GM12878 (cell line): ENCODE data around the gene SREK1. TPM values are rescaled to one million over a fixed set of nuclear protein-coding genes. Genes with fewer than 3 reads are reported as not detected.

ENCODE experiments used
- ATAC-seq: fragments of 200-7000 bp; cut with Tn5 transposase; 3 replicates; pipeline ENCODE4 v1.9.1; 2020; ENCODE audit warnings: mild to moderate bottlenecking, moderate library complexity
- Bru-seq: library from RNA; stranded (reverse); fragments of 400-500 nt; gene quantifications from one replicate; lab custom pipeline; 2021; lab: Mats Ljungman, UMichigan
- BruChase-seq, 2 experiments: library from RNA; stranded (reverse); fragments of 400-500 nt; gene quantifications; one replicate each; lab custom pipeline; 2021; lab: Mats Ljungman, UMichigan
- BruUV-seq: library from RNA; stranded (reverse); fragments of 400-500 nt; replicated peaks from 2 replicates; lab custom pipeline; 2021; lab: Mats Ljungman, UMichigan
- CTCF ChIA-PET: fragments of 300-600 bp; sonication (Branson Sonifier 250); formaldehyde crosslinking; extraction: SDS; loops from one replicate; lab custom pipeline; 2021; ENCODE audit warnings: inconsistent platforms; lab: Yijun Ruan, JAX
- POLR2A ChIA-PET: fragments of 350-600 bp; formaldehyde crosslinking; extraction: SDS; loops from one replicate; lab custom pipeline; 2021; ENCODE audit warnings: inconsistent platforms; lab: Charles Lee
- RAD21 ChIA-PET: fragments of 300-600 bp; sonication (Branson Sonifier 250); formaldehyde crosslinking; loops from one replicate; lab custom pipeline; 2023; ENCODE audit warnings: antibody characterized with exemption; ENCODE audit not compliant: unreplicated experiment; lab: Charles Lee
- SMC1A ChIA-PET: fragments of 300-600 bp; sonication (Branson Sonifier 250); formaldehyde crosslinking; loops from one replicate; lab custom pipeline; 2023; ENCODE audit not compliant: unreplicated experiment, uncharacterized antibody; lab: Charles Lee
- DNase-seq: peaks from one replicate; pipeline ENCODE4 v3.0.0-alpha.2; 2011; ENCODE audit warnings: low read depth, low spot score
- FAIRE-seq: peaks from 3 replicates; lab custom pipeline; 2011; peaks lifted over from hg19 to GRCh38; lab: Jason Lieb, UNC
- H2AFZ ChIP-seq: 2 replicates; pipeline ENCODE4 v1.6.0; 2011; ENCODE audit warnings: low read depth, low read length, control low read depth; ENCODE audit not compliant: control insufficient read depth
- H3K27ac ChIP-seq: 2 replicates; pipeline ENCODE4 v1.5.1; 2011; ENCODE audit warnings: control low read depth; ENCODE audit not compliant: control insufficient read depth, insufficient read depth
- H3K27me3 ChIP-seq, 2 experiments: replicated peaks in 1 of 2; 2 replicates each; pipeline versions ENCODE4 v1.6.0 to v1.6.1; 2011; ENCODE audit warnings: low read length in 1 of 2; ENCODE audit not compliant: control insufficient read depth in 2 of 2, insufficient read depth in 2 of 2
- H3K36me3 ChIP-seq, 2 experiments: 2 replicates each; pipeline ENCODE4 v1.5.1; 2011; ENCODE audit warnings: low read length in 1 of 2; ENCODE audit not compliant: control insufficient read depth in 2 of 2, insufficient read depth in 2 of 2
- H3K4me1 ChIP-seq: 2 replicates; pipeline ENCODE4 v1.6.1; 2011; ENCODE audit warnings: mild to moderate bottlenecking, low read length, moderate library complexity, mixed read lengths; ENCODE audit not compliant: control insufficient read depth, insufficient read depth
- H3K4me2 ChIP-seq: 2 replicates; pipeline ENCODE4 v1.6.0; 2011; ENCODE audit warnings: control low read depth; ENCODE audit not compliant: control insufficient read depth, insufficient read depth
- H3K4me3 ChIP-seq: fragments of 200-600 bp; sonication (generic); 2 replicates; pipeline ENCODE4 v1.5.1; 2016
- H3K79me2 ChIP-seq: 2 replicates; pipeline ENCODE4 v1.6.0; 2011; ENCODE audit warnings: low read length; ENCODE audit not compliant: control insufficient read depth, insufficient read depth
- H3K9ac ChIP-seq: 2 replicates; pipeline ENCODE4 v1.8.0; 2011; ENCODE audit warnings: low read length, control low read depth, mixed read lengths; ENCODE audit not compliant: control insufficient read depth, insufficient read depth
- H3K9me3 ChIP-seq: replicated peaks from 3 replicates; pipeline ENCODE4 v1.5.1; 2011; ENCODE audit warnings: mild to moderate bottlenecking, low read length; ENCODE audit not compliant: control insufficient read depth, insufficient read depth
- H4K20me1 ChIP-seq: 2 replicates; pipeline ENCODE4 v1.6.0; 2011; ENCODE audit not compliant: control insufficient read depth, insufficient read depth
- ASH2L ChIP-seq: fragments of 300-600, 200-600 bp; sonication (generic); IDR thresholded peaks from 2 replicates; pipeline ENCODE4 v1.6.1; 2017; ENCODE audit warnings: low read depth, mild to moderate bottlenecking, borderline replicate concordance
- BMI1 ChIP-seq: fragments of 450-650 bp; IDR thresholded peaks from 2 replicates; pipeline ENCODE4 v1.6.1; 2016; ENCODE audit warnings: mild to moderate bottlenecking, moderate library complexity, borderline replicate concordance
- EED ChIP-seq: sonication (generic); IDR thresholded peaks from 2 replicates; pipeline ENCODE4 v1.6.1; 2016; ENCODE audit warnings: antibody characterized with exemption, low read depth
- EGR1 ChIP-seq, 2 experiments: IDR thresholded peaks; 1 replicate in 1 of 2; 2 replicates in 1 of 2; pipeline ENCODE4 v1.6.1; 2011 to 2012; ENCODE audit warnings: low read depth in 2 of 2, low read length in 2 of 2, borderline replicate concordance in 1 of 2, mild to moderate bottlenecking in 1 of 2, moderate library complexity in 1 of 2
- ETV6 ChIP-seq, 2 experiments: fragments of 450-650 bp in 1 of 2; IDR thresholded peaks in 1 of 2; conservative IDR thresholded peaks in 1 of 2; 2 replicates each; pipeline ENCODE4 v1.6.1; 2014; ENCODE audit warnings: antibody characterized with exemption in 1 of 2, borderline replicate concordance in 1 of 2, low read depth in 1 of 2, mild to moderate bottlenecking in 1 of 2, moderate library complexity in 1 of 2
- KAT2A ChIP-seq: conservative IDR thresholded peaks from 2 replicates; pipeline ENCODE4 v1.6.1; 2011; ENCODE audit warnings: low read depth, low read length; ENCODE audit not compliant: control insufficient read depth
- KDM1A ChIP-seq: fragments of 200-600 bp; sonication (generic); IDR thresholded peaks from 2 replicates; pipeline ENCODE4 v1.6.1; 2016; ENCODE audit warnings: borderline replicate concordance
- MEF2B ChIP-seq: fragments of 450-650 bp; IDR thresholded peaks from 2 replicates; pipeline ENCODE4 v1.6.1; 2018; ENCODE audit warnings: mild to moderate bottlenecking, moderate library complexity; ENCODE audit not compliant: partially characterized antibody, poor library complexity, severe bottlenecking
- NFIC ChIP-seq: IDR thresholded peaks from 2 replicates; pipeline ENCODE4 v1.6.1; 2012; ENCODE audit warnings: low read depth, mild to moderate bottlenecking, inconsistent platforms, low read length, moderate library complexity
- PAX5 ChIP-seq: IDR thresholded peaks from 2 replicates; pipeline ENCODE4 v1.6.1; 2011; ENCODE audit warnings: low read depth, low read length, borderline replicate concordance
- SKIL ChIP-seq: fragments of 450-650 bp; IDR thresholded peaks from 2 replicates; pipeline ENCODE4 v1.6.1; 2017; ENCODE audit warnings: mild to moderate bottlenecking, low read depth, inconsistent platforms; ENCODE audit not compliant: poor library complexity, severe bottlenecking
- SUPT20H ChIP-seq: IDR thresholded peaks from 2 replicates; pipeline ENCODE4 v1.6.1; 2011; ENCODE audit warnings: low read depth, mild to moderate bottlenecking, low read length, moderate library complexity, borderline replicate concordance; ENCODE audit not compliant: control insufficient read depth
- TARDBP ChIP-seq: IDR thresholded peaks from 2 replicates; pipeline ENCODE4 v1.6.1; 2016; ENCODE audit warnings: borderline replicate concordance
- WRNIP1 ChIP-seq: IDR thresholded peaks from 2 replicates; pipeline ENCODE4 v1.6.1; 2011; ENCODE audit warnings: low read depth, low read length, improper control_type of control experiment, borderline replicate concordance
- WGBS: methylation state at CpG from one replicate; pipeline ENCODE4 v1.1.6; 2016; ENCODE audit warnings: low lambda C conversion rate; ENCODE audit not compliant: insufficient replicate concordance, insufficient coverage; ENCODE audit errors: missing lambda C conversion rate; 5-methylcytosine and 5-hydroxymethylcytosine counted together
- in situ Hi-C: fragments of 300-500 bp; cut with MboI; formaldehyde crosslinking; loops from 9 replicates; pipeline ENCODE4 v1.14.3; 2018; ENCODE audit warnings: mixed read lengths
- intact Hi-C: fragments of 100-400 bp; cut with micrococcal nuclease; formaldehyde crosslinking; loops from one replicate; pipeline ENCODE4 v1.14.2; 2022; ENCODE audit not compliant: unreplicated experiment
- long read RNA-seq, 2 experiments: library from polyadenylated mRNA; unstranded; transcript quantifications; one replicate each; pipeline ENCODE4 v2.0.0, GENCODE V29; 2019 to 2020
- polyA minus RNA-seq, 3 experiments: library from RNA; depleted of rRNA, polyadenylated mRNA; stranded (reverse); fragments of >200 nt; gene quantifications; 2 replicates each; pipeline ENCODE4 v1.2.3, GENCODE V29; 2011
- polyA plus RNA-seq, 11 experiments: library from polyadenylated mRNA; depleted of rRNA in 4 of 11; unstranded in 6 of 11; stranded (reverse) in 5 of 11; fragments of >200 nt; fragmentation: Nextera tagmentation in 4 of 11; fragmentation: Illumina TruSeq in 1 of 11; extraction: Ambion mirVana in 4 of 11; extraction: Trizol in 1 of 11; gene quantifications; 1 replicate in 1 of 11; 2 replicates in 10 of 11; pipeline versions ENCODE4 v1.2.1 to v1.2.3, GENCODE V29; 2011 to 2016; ENCODE audit warnings: inconsistent platforms in 2 of 11, missing spikeins in 2 of 11, low read depth in 1 of 11
- total RNA-seq, 4 experiments: library from RNA; depleted of rRNA in 3 of 4; stranded (reverse); fragments of >200 nt in 3 of 4; fragmentation: Illumina TruSeq in 1 of 4; extraction: Trizol in 1 of 4; gene quantifications; 2 replicates each; pipeline versions ENCODE4 v1.2.1 to v1.2.3, GENCODE V29; 2013 to 2021

Gene SREK1
- total RNA-seq (2013; cell fraction: nucleolus; rRNA removed), result 601 and 605 TPM in 2 replicates
- 100 and 132 TPM in 2 replicates for total RNA-seq (2014; rRNA removed)
- 75.6 and 83.4 TPM in 2 replicates for total RNA-seq (2014; rRNA removed; fragmentation: Illumina TruSeq; extraction: Trizol)
- total RNA-seq (2021), result 54.9 and 59.0 TPM in 2 replicates
- 21.7 TPM for polyA plus RNA-seq (2011; ENCODE audit: low read depth)
- 64.4 and 91.3 TPM in 2 replicates for polyA plus RNA-seq (2011; rRNA removed)
- 22.4 and 24.3 TPM in 2 replicates for polyA plus RNA-seq (2011; cell fraction: cytosol; rRNA removed)
- polyA plus RNA-seq (2011; cell fraction: nucleus; rRNA removed), result 128 and 135 TPM in 2 replicates
- polyA plus RNA-seq (2012), result 40.9 and 41.8 TPM in 2 replicates
- polyA plus RNA-seq (2014; fragmentation: Illumina TruSeq; extraction: Trizol), result 81.2 and 111 TPM in 2 replicates
- 10 to 100 TPM; 30.7 to 31.6 TPM for polyA plus RNA-seq (2014; fragmentation: Nextera tagmentation; extraction: Ambion mirVana)
- 63.9 and 69.3 TPM in 2 replicates for polyA plus RNA-seq (2014; rRNA removed)
- polyA plus RNA-seq (2016; fragmentation: Nextera tagmentation; extraction: Ambion mirVana), result 10 to 100 TPM; 49.7 to 56.1 TPM
- 65.1 and 82.5 TPM in 2 replicates for polyA minus RNA-seq (2011; rRNA and poly(A)+ RNA removed)
- 24.7 and 39.1 TPM in 2 replicates for polyA minus RNA-seq (2011; cell fraction: cytosol; rRNA and poly(A)+ RNA removed)
- polyA minus RNA-seq (2011; cell fraction: nucleus; rRNA and poly(A)+ RNA removed), result 210 and 315 TPM in 2 replicates
- Bru-seq, nascent RNA, result percentile 97 among the genes with signal in this experiment
- percentile 96 among the genes with signal in this experiment for BruChase-seq, experiment 1, labeled RNA remaining after a 6-hour chase
- BruChase-seq, experiment 2, labeled RNA remaining after a 2-hour chase, result percentile 98 among the genes with signal in this experiment
- long read RNA-seq, experiment 1, partial matches to known transcripts, result 40 of 47 reads
- long read RNA-seq, experiment 1, other reads (novel, unspliced or antisense), result 5 of 47 reads
- long read RNA-seq, experiment 2, transcript SREK1-207 (2 exons, 559 nt), result major isoform, 7 of 307 reads
- long read RNA-seq, experiment 2, partial matches to known transcripts, result 266 of 307 reads
- long read RNA-seq, experiment 2, other reads (novel, unspliced or antisense), result 32 of 307 reads

GRCh38 chr5:66144074-66144833 lies at the start of gene SREK1:
TSS of gene SREK1 (plus strand) at chr5:66144300. CDS start at chr5:66144377, 77 bp downstream.
- FAIRE-seq (peak; percentile 65), DNase-seq (peak; percentile 63), ATAC-seq (peak; percentile 94)
- ChIA-PET CTCF (interaction anchor here (0.6 kb wide), 1 partner anchor 1940 kb away, joined by 3 read pairs; no protein-coding TSS in a partner anchor), RAD21 (interaction anchor here (0.6 to 1.3 kb wide), 3 partner anchors 215 to 319 kb away, joined by 3 to 5 read pairs (median 3); no protein-coding TSS in a partner anchor), POLR2A (interaction anchor here (1.1 kb wide), 1 partner anchor 299 kb away, joined by 4 read pairs; no protein-coding TSS in a partner anchor), SMC1A (interaction anchor here (1.2 to 1.9 kb wide), 2 partner anchors 9 to 218 kb away, joined by 3 to 4 read pairs; partner anchors contain the start of gene ERBIN)
- peaks cover 0 to 4% of the 10 kb centered on the region in 2 experiments; a peak in 2 of 4 replicates for H3K36me3 ChIP-seq
- H3K4me3 ChIP-seq, result peak within 1 kb of the TSS; percentile 90
- intact Hi-C loops, result loop anchor here (5.0 to 10.0 kb wide), 2 partner anchors 217 to 319 kb away; partner anchors contain the start of gene ERBIN
- in situ Hi-C loops, result no loop called here
- H3K27me3 ChIP-seq, result no peaks in the 10 kb centered on the region
- H3K27ac ChIP-seq, result peak within 1 kb of the TSS; percentile 94
- peak within 1 kb of the TSS; percentile 64 for H3K4me2 ChIP-seq
- H3K9me3 ChIP-seq, result peaks cover 2% of the 10 kb centered on the region; the same call in 2 of the 3 replicates
- peak within 1 kb of the TSS; percentile 99 for H2AFZ ChIP-seq
- H3K79me2 ChIP-seq, result peaks cover 52% of the 10 kb centered on the region
- peak within 1 kb of the TSS; percentile 85 for H3K9ac ChIP-seq
- H4K20me1 ChIP-seq, result no peaks in the 10 kb centered on the region
- BruUV-seq, result TSS peak; percentile 60
- under 1% methylated on average over 86 of the region's 86 CpGs for WGBS
- H3K4me1 ChIP-seq, result peaks cover 4% of the 10 kb centered on the region; the same call in 1 of the 2 replicates
- TF ChIP-seq PAX5, result no peak
- TF ChIP-seq MEF2B, result peak; percentile 35
- TF ChIP-seq ETV6 (conservative IDR thresholded peaks at IDR 0.05 in 1 of 2, IDR thresholded peaks at IDR 0.05 in 1 of 2; ENCODE audit: borderline replicate concordance in 1 of 2, low read depth in 1 of 2), result no peak
- TF ChIP-seq EED, result peak; percentile 76
- TF ChIP-seq BMI1, result peak; percentile 95
- no peak for TF ChIP-seq KDM1A
- peak; percentile 84; the same call in 1 of the 2 replicates for TF ChIP-seq ASH2L
- 0 out of 2 replicates have a peak, but pooled peaks have one; percentile 18 for TF ChIP-seq NFIC
- 0 out of 3 replicates have a peak, but pooled peaks of 1 of the 2 experiments have one; percentile 22 for TF ChIP-seq EGR1 (IDR thresholded peaks at IDR 0.05; ENCODE audit: borderline replicate concordance in 1 of 2, low read depth in 2 of 2, low read length in 2 of 2)
- no peak for TF ChIP-seq TARDBP
- TF ChIP-seq SKIL, result no peak
- TF ChIP-seq SUPT20H, result no peak
- TF ChIP-seq KAT2A, result no peak
- TF ChIP-seq WRNIP1, result no peak
